Vagina (tissue), 2 donors: Measurements from ENCODE around the gene DMRT2.

Experiments
- POLR2A ChIP-seq, 2 donors: fragments of 450-650 bp; IDR thresholded peaks; one replicate each; pipeline ENCODE4 v1.6.1; 2017; ENCODE audit warnings: antibody characterized with exemption in 2 of 2, mild to moderate bottlenecking in 2 of 2, moderate library complexity in 2 of 2
- POLR2AphosphoS5 ChIP-seq, 2 donors: sonication (generic); formaldehyde crosslinking; IDR thresholded peaks; one replicate each; pipeline ENCODE4 v1.9.0; 2017; ENCODE audit warnings: antibody characterized with exemption in 2 of 2, mild to moderate bottlenecking in 2 of 2, low read depth in 1 of 2; ENCODE audit not compliant: insufficient read depth in 1 of 2
- TF ChIP-seq, protein P1 (sequence below), 3 experiments: fragments of 450-650 bp in 2 of 3; fragments of 200-600 bp in 1 of 3; sonication (generic) in 1 of 3; IDR thresholded peaks; one replicate each; pipeline ENCODE4 v1.5.1; 2017 to 2019; ENCODE audit warnings: antibody characterized with exemption in 3 of 3, mild to moderate bottlenecking in 2 of 3, moderate library complexity in 2 of 3

DNA sequence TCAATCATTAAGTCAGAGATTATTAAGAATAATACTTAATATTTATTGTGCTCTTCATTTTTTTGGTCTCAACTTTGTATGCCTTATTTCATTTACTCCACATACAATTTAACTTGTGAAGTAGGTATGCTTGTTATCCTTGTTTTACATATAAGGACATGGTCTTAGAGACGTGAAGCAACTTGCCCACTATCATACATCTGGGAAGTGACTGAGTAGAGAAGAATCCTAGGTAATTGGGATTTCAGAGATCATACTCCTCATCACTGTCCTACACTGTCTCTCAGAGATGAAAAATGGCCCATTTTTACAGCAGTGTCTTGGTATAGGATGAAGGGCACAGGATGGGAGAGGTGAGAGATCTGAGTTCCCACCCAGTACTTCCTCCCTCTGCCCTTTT lies 23.3 kb downstream of the DMRT2 start:
- TF ChIP-seq POLR2A (IDR thresholded peaks at IDR 0.05) (no peak), POLR2AphosphoS5 (IDR thresholded peaks at IDR 0.05; ENCODE audit: insufficient read depth in 1 of 2, low read depth in 1 of 2) (no peak)
- TF ChIP-seq, protein P1, sequence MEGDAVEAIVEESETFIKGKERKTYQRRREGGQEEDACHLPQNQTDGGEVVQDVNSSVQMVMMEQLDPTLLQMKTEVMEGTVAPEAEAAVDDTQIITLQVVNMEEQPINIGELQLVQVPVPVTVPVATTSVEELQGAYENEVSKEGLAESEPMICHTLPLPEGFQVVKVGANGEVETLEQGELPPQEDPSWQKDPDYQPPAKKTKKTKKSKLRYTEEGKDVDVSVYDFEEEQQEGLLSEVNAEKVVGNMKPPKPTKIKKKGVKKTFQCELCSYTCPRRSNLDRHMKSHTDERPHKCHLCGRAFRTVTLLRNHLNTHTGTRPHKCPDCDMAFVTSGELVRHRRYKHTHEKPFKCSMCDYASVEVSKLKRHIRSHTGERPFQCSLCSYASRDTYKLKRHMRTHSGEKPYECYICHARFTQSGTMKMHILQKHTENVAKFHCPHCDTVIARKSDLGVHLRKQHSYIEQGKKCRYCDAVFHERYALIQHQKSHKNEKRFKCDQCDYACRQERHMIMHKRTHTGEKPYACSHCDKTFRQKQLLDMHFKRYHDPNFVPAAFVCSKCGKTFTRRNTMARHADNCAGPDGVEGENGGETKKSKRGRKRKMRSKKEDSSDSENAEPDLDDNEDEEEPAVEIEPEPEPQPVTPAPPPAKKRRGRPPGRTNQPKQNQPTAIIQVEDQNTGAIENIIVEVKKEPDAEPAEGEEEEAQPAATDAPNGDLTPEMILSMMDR (IDR thresholded peaks at IDR 0.05) = no peak
